HL-60 (cell line): ENCODE results near the gene TMEM143.

Source experiments
- CTCF ChIP-seq: IDR thresholded peaks from one replicate; pipeline ENCODE4 v1.5.1; 2011; ENCODE audit warnings: low read length, control low read depth, inconsistent platforms; ENCODE audit not compliant: insufficient read depth
- GABPA ChIP-seq: IDR thresholded peaks from 2 replicates; pipeline ENCODE4 v1.6.1; 2012; ENCODE audit warnings: low read depth

- no peak for TF ChIP-seq CTCF
- TF ChIP-seq GABPA = no peak
Measured at GRCh38 chr19:48364598-48365348, 1.0 kb upstream of the TMEM143 start.
